Activated T-helper 1 cell treated with anti-CD3 and anti-CD28 coated beads, Interleukin-12 subunit alpha, Interleukin-12 subunit beta, Interleukin-2, Interleukin-4 antibody, amounts not matched to agents 30 ng/mL and 10 ng/mL and 1 ng/mL, durations not matched to agents 14 hours and 24 hours and 36 hours (primary cell): ENCODE measurements around the gene ATP8A2. TPM values are rescaled to one million over a fixed set of nuclear protein-coding genes. Genes with fewer than 3 reads are reported as not detected.
"Not testable (repeated sequence)": the region's sequence is repeated elsewhere in the genome, so short reads cannot be mapped to it uniquely, and the experiment has no call there.

Experiments
- DNase-seq: peaks from one replicate; pipeline ENCODE4 v3.0.0; 2021; ENCODE audit warnings: low spot score
- H3K27ac Mint-ChIP-seq: one replicate; pipeline ENCODE4 v1.8.0; 2021; ENCODE audit warnings: mild to moderate bottlenecking, mixed read lengths
- H3K27me3 Mint-ChIP-seq: one replicate; pipeline ENCODE4 v1.8.0; 2022; ENCODE audit warnings: mild to moderate bottlenecking, moderate library complexity, mixed read lengths; ENCODE audit not compliant: insufficient read depth
- H3K36me3 Mint-ChIP-seq: one replicate; pipeline ENCODE4 v1.8.0; 2021; ENCODE audit warnings: low read depth, mixed read lengths
- H3K4me1 Mint-ChIP-seq: one replicate; pipeline ENCODE4 v1.8.0; 2021; ENCODE audit warnings: low read depth, mixed read lengths
- H3K4me3 Mint-ChIP-seq: one replicate; pipeline ENCODE4 v1.8.0; 2021; ENCODE audit warnings: mild to moderate bottlenecking, moderate library complexity, mixed read lengths
- H3K9me3 Mint-ChIP-seq: one replicate; pipeline ENCODE4 v1.8.0; 2021; ENCODE audit warnings: mixed read lengths
- intact Hi-C: fragments of 100-400 bp; cut with micrococcal nuclease; formaldehyde crosslinking; loops from one replicate; pipeline ENCODE4 v1.15.1; 2024
- total RNA-seq: library from RNA; stranded (reverse); gene quantifications from 2 replicates; pipeline ENCODE4 v1.2.3, GENCODE V29; 2022

Gene ATP8A2
- total RNA-seq, 1 donor from 2014 or later = 0.52 TPM

GRCh38 chr13:25951831-25952230 lies 580.1 kb downstream of the ATP8A2 start:
- DNase-seq = no peak
- Mint-ChIP-seq H3K4me3 (no peak overlapping the region), H3K27ac (no peak overlapping the region), H3K27me3 (no peaks in the 10 kb centered on the region), H3K4me1 (peaks cover 10% of the 10 kb centered on the region), H3K36me3 (peaks cover 12% of the 10 kb centered on the region), H3K9me3 (peaks cover 1% of the 10 kb centered on the region)
- intact Hi-C loops = no loop called here

GRCh38 chr13:25954080-25954479 lies 582.3 kb downstream of the ATP8A2 start:
- intact Hi-C loops, H3K4me3 Mint-ChIP-seq, H3K27ac Mint-ChIP-seq, DNase-seq, H3K9me3 Mint-ChIP-seq, H3K27me3 Mint-ChIP-seq: not testable (repeated sequence)
- Mint-ChIP-seq H3K4me1 (peaks cover 14% of the 10 kb centered on the region), H3K36me3 (peaks cover 18% of the 10 kb centered on the region)

DNA sequence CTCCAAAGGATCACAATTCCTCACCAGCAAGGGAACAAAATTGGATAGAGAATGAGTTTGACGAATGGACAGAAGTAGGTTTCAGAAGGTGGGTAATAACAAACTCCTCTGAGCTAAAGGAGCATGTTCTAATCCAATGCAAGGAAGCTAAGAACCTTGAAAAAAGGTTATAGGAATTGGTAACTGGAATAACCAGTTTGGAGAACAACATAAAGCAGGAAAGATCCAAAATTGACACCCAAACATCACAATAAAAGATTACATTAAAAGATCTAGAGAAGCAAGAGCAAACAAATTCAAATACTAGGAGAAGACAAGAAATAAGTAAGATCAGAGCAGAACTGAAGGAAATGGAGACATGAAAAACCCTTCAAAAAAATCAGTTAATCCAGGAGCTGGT lies 583.2 kb downstream of the ATP8A2 start:
- intact Hi-C loops = loop anchor here (5.0 kb wide), 1 partner anchor 48 kb away; no protein-coding TSS in a partner anchor
- H3K4me3 Mint-ChIP-seq, H3K27me3 Mint-ChIP-seq: not testable (repeated sequence)

GRCh38 chr13:25958986-25959385 lies 587.2 kb downstream of the ATP8A2 start:
- H3K4me1 Mint-ChIP-seq = peaks cover 26% of the 10 kb centered on the region
- intact Hi-C loops = loop anchor here (5.0 kb wide), 1 partner anchor 52 kb away; no protein-coding TSS in a partner anchor
- peaks cover 8% of the 10 kb centered on the region for H3K9me3 Mint-ChIP-seq
- peaks cover 21% of the 10 kb centered on the region for H3K36me3 Mint-ChIP-seq
- no peaks in the 10 kb centered on the region for H3K27me3 Mint-ChIP-seq
- no peak overlapping the region for H3K4me3 Mint-ChIP-seq
- no peak for DNase-seq
- no peak overlapping the region for H3K27ac Mint-ChIP-seq

More for the DNA sequence above, 583.2 kb downstream of the ATP8A2 start:
- not testable (repeated sequence) for DNase-seq, H3K27ac Mint-ChIP-seq, H3K9me3 Mint-ChIP-seq
- Mint-ChIP-seq H3K4me1 (peaks cover 23% of the 10 kb centered on the region), H3K36me3 (peaks cover 21% of the 10 kb centered on the region)

- Mint-ChIP-seq H3K4me3 (no peak overlapping the region), H3K9me3 (peaks cover 8% of the 10 kb centered on the region), H3K36me3 (peaks cover 12% of the 10 kb centered on the region), H3K27me3 (peaks cover 5% of the 10 kb centered on the region), H3K4me1 (peaks cover 15% of the 10 kb centered on the region), H3K27ac (no peak overlapping the region)
- intact Hi-C loops = no loop called here
- DNase-seq = no peak
Observed at GRCh38 chr13:25961294-25961693, 589.5 kb downstream of the ATP8A2 start.

DNA sequence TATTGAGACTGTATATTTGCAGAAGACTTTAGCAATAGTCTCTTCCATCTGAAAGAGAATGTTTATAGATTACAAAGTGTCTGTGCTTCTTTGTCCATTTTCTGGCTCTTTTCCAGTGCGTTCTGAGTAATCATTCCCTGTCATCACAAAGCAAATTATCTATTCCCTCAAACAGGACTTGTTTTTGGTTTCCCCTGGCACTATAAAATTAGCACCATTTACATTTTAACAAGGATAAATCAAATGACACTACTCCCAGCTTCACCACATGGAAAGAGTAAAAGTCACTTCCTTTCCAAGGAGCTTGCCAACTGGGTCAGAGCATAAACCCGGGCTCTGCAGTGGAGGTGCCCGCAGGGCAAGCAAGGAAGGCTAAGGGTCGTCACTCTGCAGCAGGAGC lies 591.9 kb downstream of the ATP8A2 start:
- Mint-ChIP-seq H3K27ac (no peak overlapping the region), H3K4me3 (no peak overlapping the region), H3K4me1 (peaks cover 15% of the 10 kb centered on the region), H3K9me3 (no peaks in the 10 kb centered on the region), H3K36me3 (peaks cover 4% of the 10 kb centered on the region), H3K27me3 (peaks cover 5% of the 10 kb centered on the region)
- intact Hi-C loops = no loop called here
- DNase-seq = no peak

- intact Hi-C loops = no loop called here
- Mint-ChIP-seq H3K9me3 (no peaks in the 10 kb centered on the region), H3K4me3 (no peak overlapping the region), H3K36me3 (no peaks in the 10 kb centered on the region), H3K27ac (no peak overlapping the region), H3K27me3 (peaks cover 5% of the 10 kb centered on the region), H3K4me1 (peaks cover 7% of the 10 kb centered on the region)
- DNase-seq = no peak
Observed at GRCh38 chr13:25965596-25965995, 593.8 kb downstream of the ATP8A2 start.

GRCh38 chr13:25966086-25966485 lies 594.3 kb downstream of the ATP8A2 start:
- intact Hi-C loops = no loop called here
- H3K4me3 Mint-ChIP-seq = no peak overlapping the region
- H3K36me3 Mint-ChIP-seq = no peaks in the 10 kb centered on the region
- peaks cover 12% of the 10 kb centered on the region for H3K4me1 Mint-ChIP-seq
- peaks cover 5% of the 10 kb centered on the region for H3K27me3 Mint-ChIP-seq
- H3K9me3 Mint-ChIP-seq = no peaks in the 10 kb centered on the region
- DNase-seq = no peak
- no peak overlapping the region for H3K27ac Mint-ChIP-seq

DNA sequence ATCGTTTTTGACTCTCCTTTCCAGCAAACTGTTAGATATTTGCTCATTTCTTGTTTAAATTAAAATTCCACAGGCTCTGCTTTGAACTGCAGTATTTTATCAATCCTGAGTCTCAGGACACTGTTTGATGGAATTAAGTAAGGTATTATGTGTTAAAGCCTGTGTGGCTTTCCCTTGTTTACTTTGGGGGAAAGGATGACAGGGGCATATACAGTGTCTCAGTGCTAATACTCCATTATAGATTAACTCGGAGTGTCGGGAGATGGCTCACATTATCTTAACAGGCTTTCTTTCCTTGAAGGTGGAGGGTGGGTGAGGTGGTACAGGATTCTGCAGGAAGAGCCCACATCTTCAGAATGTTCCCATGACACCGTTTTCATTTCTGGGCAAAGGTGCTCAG lies 595.4 kb downstream of the ATP8A2 start:
- intact Hi-C loops = no loop called here
- H3K27me3 Mint-ChIP-seq = peaks cover 5% of the 10 kb centered on the region
- H3K36me3 Mint-ChIP-seq = no peaks in the 10 kb centered on the region
- H3K4me1 Mint-ChIP-seq = peaks cover 22% of the 10 kb centered on the region
- no peak for DNase-seq
- no peak overlapping the region for H3K27ac Mint-ChIP-seq
- H3K9me3 Mint-ChIP-seq = no peaks in the 10 kb centered on the region
- no peak overlapping the region for H3K4me3 Mint-ChIP-seq

DNA sequence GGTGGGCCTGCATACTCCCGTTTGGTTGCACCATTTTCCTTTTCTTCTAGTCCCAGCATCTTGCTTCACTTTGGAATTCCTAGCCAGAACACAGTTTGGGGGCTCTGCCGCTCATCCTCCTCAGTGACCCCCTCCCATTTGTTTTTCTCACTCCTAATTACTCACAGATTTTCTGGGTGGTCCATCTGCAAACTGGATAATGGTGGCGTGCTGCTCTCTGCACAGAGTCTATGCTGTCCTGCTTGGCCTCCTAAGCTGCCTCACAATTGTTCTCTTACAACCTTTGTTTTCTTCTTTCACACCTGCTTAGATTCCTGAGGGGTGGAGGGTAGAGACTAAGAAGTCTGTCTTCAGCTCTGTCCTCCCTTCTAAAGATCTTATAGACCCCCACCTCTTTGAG lies 599.3 kb downstream of the ATP8A2 start:
- Mint-ChIP-seq H3K36me3 (no peaks in the 10 kb centered on the region), H3K9me3 (no peaks in the 10 kb centered on the region), H3K4me1 (peaks cover 51% of the 10 kb centered on the region), H3K27ac (peak overlapping the region; percentile 50), H3K4me3 (no peak overlapping the region), H3K27me3 (no peaks in the 10 kb centered on the region)
- DNase-seq = no peak
- intact Hi-C loops = loop anchor here (1.0 to 2.0 kb wide), 2 partner anchors 68 to 83 kb away; no protein-coding TSS in a partner anchor

GRCh38 chr13:25971459-25972145 lies 599.8 kb downstream of the ATP8A2 start:
- H3K27me3 Mint-ChIP-seq = no peaks in the 10 kb centered on the region
- H3K36me3 Mint-ChIP-seq = no peaks in the 10 kb centered on the region
- H3K4me3 Mint-ChIP-seq = no peak overlapping the region
- intact Hi-C loops = loop anchor here (1.0 to 2.0 kb wide), 3 partner anchors 69 to 83 kb away; no protein-coding TSS in a partner anchor
- H3K4me1 Mint-ChIP-seq = peaks cover 55% of the 10 kb centered on the region
- peak; percentile 37 for DNase-seq
- H3K27ac Mint-ChIP-seq = peak overlapping the region; percentile 50
- H3K9me3 Mint-ChIP-seq = no peaks in the 10 kb centered on the region

DNA sequence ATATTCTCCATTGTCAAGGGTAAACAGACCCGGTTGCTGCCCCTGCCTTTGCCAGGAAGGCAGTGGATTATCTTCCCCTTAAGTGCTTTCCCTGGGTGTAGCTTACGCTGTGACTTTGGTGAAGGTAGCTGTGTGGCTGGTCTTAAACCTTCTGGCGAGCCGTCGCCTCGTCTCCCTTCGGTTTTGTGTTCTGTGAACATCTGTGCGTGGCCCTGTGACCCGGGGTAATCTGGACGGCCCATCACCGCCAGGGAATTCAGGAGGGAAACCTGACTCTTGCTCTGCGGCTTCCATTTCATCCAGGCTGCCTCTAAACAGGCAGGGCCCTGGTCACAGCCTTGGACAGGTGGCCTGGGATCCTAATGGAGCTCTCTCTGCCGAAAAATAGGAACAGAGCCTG lies 601.3 kb downstream of the ATP8A2 start:
- no peak for DNase-seq
- intact Hi-C loops = loop anchor here (2.0 kb wide), 1 partner anchor 78 kb away; no protein-coding TSS in a partner anchor
- Mint-ChIP-seq H3K36me3 (no peaks in the 10 kb centered on the region), H3K27ac (no peak overlapping the region), H3K4me3 (peak overlapping the region; percentile 38), H3K4me1 (peaks cover 65% of the 10 kb centered on the region), H3K9me3 (no peaks in the 10 kb centered on the region), H3K27me3 (no peaks in the 10 kb centered on the region)

- Mint-ChIP-seq H3K4me1 (peaks cover 65% of the 10 kb centered on the region), H3K9me3 (no peaks in the 10 kb centered on the region), H3K4me3 (peak overlapping the region; percentile 38), H3K36me3 (no peaks in the 10 kb centered on the region), H3K27me3 (no peaks in the 10 kb centered on the region), H3K27ac (no peak overlapping the region)
- no peak for DNase-seq
- intact Hi-C loops = loop anchor here (2.0 kb wide), 1 partner anchor 77 kb away; no protein-coding TSS in a partner anchor
Observed at GRCh38 chr13:25973576-25973975, 601.8 kb downstream of the ATP8A2 start.
